Rectal smooth muscle tissue (tissue), 1 donor: ENCODE results near the gene NLGN1.

ENCODE experiments used
- H3K27ac ChIP-seq: one replicate; pipeline ENCODE4 v1.7.0; 2013; ENCODE audit warnings: low read depth, low read length, inconsistent platforms
- H3K27me3 ChIP-seq: one replicate; pipeline ENCODE4 v1.7.0; 2013; ENCODE audit warnings: low read length; ENCODE audit not compliant: control insufficient read depth, insufficient read depth
- H3K36me3 ChIP-seq: one replicate; pipeline ENCODE4 v1.7.0; 2013; ENCODE audit warnings: low read length; ENCODE audit not compliant: control insufficient read depth, insufficient read depth
- H3K4me1 ChIP-seq: one replicate; pipeline ENCODE4 v1.7.0; 2013; ENCODE audit warnings: low read length; ENCODE audit not compliant: control insufficient read depth, insufficient read depth
- H3K4me3 ChIP-seq: one replicate; pipeline ENCODE4 v1.7.0; 2013; ENCODE audit warnings: low read length
- H3K9ac ChIP-seq: one replicate; pipeline ENCODE4 v1.7.0; 2013; ENCODE audit warnings: low read length

The NLGN1 gene

GRCh38 chr3:174255454-174255853 lies 857.9 kb downstream of the NLGN1 start:
- H3K9ac ChIP-seq = no peak overlapping the region
- H3K27ac ChIP-seq = no peak overlapping the region
- H3K4me3 ChIP-seq = no peak overlapping the region
- H3K27me3 ChIP-seq = no peaks in the 10 kb centered on the region
- no peaks in the 10 kb centered on the region for H3K36me3 ChIP-seq
- H3K4me1 ChIP-seq = peaks cover 6% of the 10 kb centered on the region

DNA sequence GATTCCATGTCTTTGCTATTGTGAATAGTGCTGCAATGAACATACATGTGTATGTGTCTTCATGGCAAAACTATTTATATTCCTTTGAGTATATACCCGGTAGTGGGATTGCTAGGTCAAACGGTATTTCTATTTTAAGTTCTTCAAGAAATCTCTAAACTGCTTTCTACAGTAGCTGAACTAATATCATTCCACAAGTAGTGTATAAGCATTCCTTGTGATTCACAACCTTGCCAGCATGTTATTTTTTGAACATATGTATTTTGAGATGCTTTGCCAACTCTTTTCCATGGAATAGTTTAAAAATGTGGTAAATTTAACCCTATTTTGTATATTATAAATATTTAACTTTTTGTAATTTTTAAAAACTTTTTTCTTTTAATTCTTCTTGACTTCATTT lies 868.9 kb downstream of the NLGN1 start:
- H3K4me1 ChIP-seq = no peaks in the 10 kb centered on the region
- no peak overlapping the region for H3K4me3 ChIP-seq
- H3K27me3 ChIP-seq = no peaks in the 10 kb centered on the region
- H3K36me3 ChIP-seq = no peaks in the 10 kb centered on the region
- H3K27ac ChIP-seq = no peak overlapping the region
- no peak overlapping the region for H3K9ac ChIP-seq

DNA sequence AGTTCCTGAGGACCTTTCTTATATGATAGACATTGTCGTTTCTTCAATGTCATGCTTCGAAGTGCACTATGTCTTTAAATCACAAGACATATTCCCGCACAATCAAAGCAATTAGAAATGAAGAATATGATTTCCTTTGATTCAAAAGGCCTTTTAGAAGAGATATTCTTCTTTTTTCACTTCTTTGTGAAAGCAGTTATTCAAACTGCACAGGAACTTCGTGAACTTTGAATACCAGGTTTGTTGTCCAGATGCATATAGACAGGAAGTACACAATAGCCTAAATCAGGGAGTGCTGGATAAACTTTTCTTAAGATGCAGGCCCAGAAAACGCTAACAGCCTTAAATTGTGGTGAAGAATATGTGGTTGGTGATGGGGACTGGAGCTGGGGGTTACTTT lies 870.5 kb downstream of the NLGN1 start:
- Histone ChIP-seq H3K9ac (no peak overlapping the region), H3K27me3 (no peaks in the 10 kb centered on the region), H3K36me3 (no peaks in the 10 kb centered on the region), H3K4me3 (no peak overlapping the region), H3K4me1 (no peaks in the 10 kb centered on the region), H3K27ac (no peak overlapping the region)

DNA sequence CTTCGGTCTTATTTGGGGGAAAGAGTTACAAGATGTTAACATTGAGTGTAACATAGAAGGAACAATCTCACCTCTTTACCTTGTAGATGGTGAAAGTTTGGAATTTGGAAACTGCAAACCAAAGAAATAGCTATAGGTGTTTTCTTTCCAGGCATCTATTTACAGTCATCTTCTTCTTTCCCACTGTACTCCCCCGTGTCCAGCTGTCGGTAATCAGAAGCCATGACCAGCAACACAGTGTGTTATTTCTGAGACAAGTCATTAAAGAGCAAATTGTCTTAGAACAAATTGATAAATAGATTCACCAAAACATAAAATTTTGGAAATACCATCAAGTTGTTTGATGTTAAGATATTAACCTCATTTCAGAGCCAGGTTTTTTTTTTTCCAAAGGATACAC lies 871.0 kb downstream of the NLGN1 start:
- Histone ChIP-seq H3K27me3 (no peaks in the 10 kb centered on the region), H3K4me1 (no peaks in the 10 kb centered on the region), H3K36me3 (no peaks in the 10 kb centered on the region), H3K27ac (no peak overlapping the region), H3K4me3 (no peak overlapping the region), H3K9ac (no peak overlapping the region)

DNA sequence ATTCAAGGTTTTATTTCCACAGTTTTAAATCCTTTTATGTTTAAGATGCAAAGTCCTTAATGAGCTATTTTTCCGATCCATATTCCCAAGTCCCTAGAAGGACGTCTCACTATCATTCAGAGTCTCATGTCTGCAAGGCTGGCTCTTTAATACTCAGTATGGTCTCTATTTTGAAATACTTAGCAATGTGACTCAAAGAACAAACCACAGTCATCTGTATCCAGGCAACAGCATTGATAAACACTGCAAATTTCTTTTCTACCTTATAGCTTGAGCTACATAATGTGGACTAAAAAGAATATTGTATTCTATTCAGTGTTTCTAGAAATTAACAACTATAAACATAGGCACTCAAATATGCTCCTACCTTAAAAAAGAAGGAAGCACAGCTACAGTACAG lies 873.3 kb downstream of the NLGN1 start:
- no peaks in the 10 kb centered on the region for H3K36me3 ChIP-seq
- no peak overlapping the region for H3K4me3 ChIP-seq
- H3K27me3 ChIP-seq = no peaks in the 10 kb centered on the region
- no peak overlapping the region for H3K9ac ChIP-seq
- H3K4me1 ChIP-seq = no peaks in the 10 kb centered on the region
- H3K27ac ChIP-seq = no peak overlapping the region

- Histone ChIP-seq H3K27ac (no peak overlapping the region), H3K4me3 (no peak overlapping the region), H3K36me3 (no peaks in the 10 kb centered on the region), H3K4me1 (no peaks in the 10 kb centered on the region), H3K9ac (no peak overlapping the region), H3K27me3 (no peaks in the 10 kb centered on the region)
Observed at GRCh38 chr3:174275336-174275735, 877.8 kb downstream of the NLGN1 start.

DNA sequence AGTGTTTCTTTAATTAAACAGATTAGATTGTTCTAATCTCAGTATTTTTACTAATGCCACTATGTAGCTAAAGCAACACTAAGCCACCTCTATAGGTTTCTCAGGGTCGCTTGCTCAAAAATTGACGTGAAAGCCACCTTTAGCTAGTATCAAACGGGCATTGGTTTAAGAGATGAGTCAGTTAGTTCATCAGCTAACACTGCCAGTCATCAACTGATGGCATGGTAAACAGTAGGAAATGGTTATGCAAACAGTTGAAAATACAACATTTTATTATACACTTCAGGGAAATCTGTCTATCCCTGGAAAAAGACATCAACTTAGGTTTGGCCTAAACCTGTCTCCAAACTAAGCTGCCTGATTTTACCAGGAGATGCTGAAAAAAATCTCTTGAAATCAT lies 879.3 kb downstream of the NLGN1 start:
- Histone ChIP-seq H3K27ac (no peak overlapping the region), H3K9ac (no peak overlapping the region), H3K27me3 (no peaks in the 10 kb centered on the region), H3K4me3 (no peak overlapping the region), H3K36me3 (no peaks in the 10 kb centered on the region), H3K4me1 (no peaks in the 10 kb centered on the region)

DNA sequence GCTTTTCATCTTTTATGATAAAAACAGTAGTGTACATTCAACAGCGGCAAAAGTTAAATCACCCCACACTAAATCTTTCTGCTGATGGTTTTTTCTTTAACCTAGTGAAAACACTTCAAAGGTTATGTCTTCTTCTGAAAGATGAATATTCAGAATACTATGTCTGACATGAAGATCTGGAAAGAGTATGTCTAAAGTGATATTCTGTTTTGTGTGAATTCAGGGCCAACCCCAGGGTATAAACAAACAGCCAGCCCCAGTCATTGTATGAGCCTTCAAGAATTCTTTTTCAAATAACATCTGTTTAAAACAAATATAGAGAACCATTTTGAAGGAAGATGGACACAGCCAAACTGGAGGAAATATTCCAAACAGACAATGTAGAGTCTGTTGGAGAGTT lies 880.5 kb downstream of the NLGN1 start:
- Histone ChIP-seq H3K27ac (no peak overlapping the region), H3K4me3 (no peak overlapping the region), H3K9ac (no peak overlapping the region), H3K36me3 (no peaks in the 10 kb centered on the region), H3K27me3 (no peaks in the 10 kb centered on the region), H3K4me1 (no peaks in the 10 kb centered on the region)

DNA sequence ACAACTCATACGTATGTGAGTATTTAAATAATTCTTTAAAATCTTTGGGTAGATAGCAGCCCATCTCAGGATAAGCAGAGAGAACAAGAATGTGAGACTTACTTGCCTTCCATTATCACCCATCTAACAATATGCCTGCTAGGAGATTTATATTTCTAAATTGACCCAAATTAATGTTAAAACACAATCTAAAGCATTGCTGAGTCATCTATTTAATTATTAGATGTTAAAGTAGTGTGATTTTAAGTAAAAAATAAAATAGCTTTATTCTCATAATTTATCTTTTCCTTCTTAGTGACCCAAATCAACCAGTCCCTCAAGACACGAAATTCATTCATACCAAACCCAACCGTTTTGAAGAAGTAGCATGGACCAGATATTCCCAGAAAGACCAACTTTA lies 882.6 kb downstream of the NLGN1 start:
- H3K36me3 ChIP-seq = no peaks in the 10 kb centered on the region
- no peak overlapping the region for H3K9ac ChIP-seq
- no peaks in the 10 kb centered on the region for H3K27me3 ChIP-seq
- no peak overlapping the region for H3K27ac ChIP-seq
- no peak overlapping the region for H3K4me3 ChIP-seq
- H3K4me1 ChIP-seq = no peaks in the 10 kb centered on the region

GRCh38 chr3:174285242-174285864 lies 887.8 kb downstream of the NLGN1 start:
- Histone ChIP-seq H3K4me3 (no peak overlapping the region), H3K4me1 (no peaks in the 10 kb centered on the region), H3K27me3 (no peaks in the 10 kb centered on the region), H3K9ac (no peak overlapping the region), H3K36me3 (no peaks in the 10 kb centered on the region), H3K27ac (no peak overlapping the region)

DNA sequence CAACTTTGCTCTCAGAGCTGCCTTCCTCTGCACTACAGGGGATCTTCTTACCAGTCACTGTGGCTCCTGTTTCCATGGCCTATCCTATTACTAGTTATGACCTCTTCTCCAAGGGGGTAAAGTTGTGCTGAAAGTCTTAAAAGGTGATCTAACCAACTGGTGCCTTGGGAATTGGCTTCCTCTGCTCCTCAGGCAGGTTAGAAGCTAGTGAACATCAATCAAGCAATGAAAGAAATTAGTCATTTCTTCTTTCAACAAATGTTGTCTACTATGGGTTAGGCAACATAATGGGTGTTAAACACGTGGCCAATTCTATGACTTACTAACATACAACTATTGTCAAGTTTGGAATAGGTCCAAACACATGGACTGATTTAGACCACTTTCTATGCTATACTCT lies 890.2 kb downstream of the NLGN1 start:
- Histone ChIP-seq H3K4me1 (no peaks in the 10 kb centered on the region), H3K36me3 (no peaks in the 10 kb centered on the region), H3K27ac (no peak overlapping the region), H3K9ac (no peak overlapping the region), H3K4me3 (no peak overlapping the region), H3K27me3 (no peaks in the 10 kb centered on the region)

GRCh38 chr3:174294616-174295015 lies 897.1 kb downstream of the NLGN1 start:
- H3K4me3 ChIP-seq = no peak overlapping the region
- no peaks in the 10 kb centered on the region for H3K4me1 ChIP-seq
- no peaks in the 10 kb centered on the region for H3K27me3 ChIP-seq
- H3K36me3 ChIP-seq = no peaks in the 10 kb centered on the region
- no peak overlapping the region for H3K27ac ChIP-seq
- no peak overlapping the region for H3K9ac ChIP-seq

GRCh38 chr3:174295306-174296092 lies 898.0 kb downstream of the NLGN1 start:
- no peaks in the 10 kb centered on the region for H3K27me3 ChIP-seq
- no peak overlapping the region for H3K27ac ChIP-seq
- H3K9ac ChIP-seq = no peak overlapping the region
- H3K4me1 ChIP-seq = no peaks in the 10 kb centered on the region
- no peak overlapping the region for H3K4me3 ChIP-seq
- H3K36me3 ChIP-seq = no peaks in the 10 kb centered on the region
